GM12873 (cell line): ENCODE results near the gene MAEA.

Source experiments
- CTCF ChIP-seq: IDR thresholded peaks from 2 replicates; pipeline ENCODE4 v1.5.1; 2012; ENCODE audit warnings: low read depth, mild to moderate bottlenecking, moderate library complexity, low read length, control low read depth; ENCODE audit not compliant: insufficient read depth; ENCODE audit errors: missing control alignments

MAEA gene

GRCh38 chr4:1252928-1253492 lies 36.7 kb upstream of the MAEA start:
- no peak for TF ChIP-seq CTCF

GRCh38 chr4:1253831-1254230 lies 35.9 kb upstream of the MAEA start:
- TF ChIP-seq CTCF = no peak

GRCh38 chr4:1255151-1255550 lies 34.5 kb upstream of the MAEA start:
- TF ChIP-seq CTCF = no peak

- no peak for TF ChIP-seq CTCF
Measured at GRCh38 chr4:1255699-1256098, 34.0 kb upstream of the MAEA start.

- TF ChIP-seq CTCF = no peak
Measured at GRCh38 chr4:1258457-1258856, 31.2 kb upstream of the MAEA start.

GRCh38 chr4:1259966-1260365 lies 29.7 kb upstream of the MAEA start:
- TF ChIP-seq CTCF = no peak

GRCh38 chr4:1260418-1261106 lies 29.1 kb upstream of the MAEA start:
- no peak for TF ChIP-seq CTCF
